Effector memory CD8-positive, alpha-beta T cell (primary cell): ENCODE results near the gene CMSS1.

Source experiments
- ATAC-seq: fragments of 150-1000 bp; cut with Tn5 transposase; replicated peaks from 2 replicates; pipeline ENCODE4 v1.10.0; 2021; ENCODE audit warnings: mild to moderate bottlenecking, moderate library complexity
- DNase-seq, 3 experiments: peaks; one replicate each; pipeline ENCODE4 v3.0.0; 2021
- H3K27ac Mint-ChIP-seq, 2 donors: one replicate each; pipeline ENCODE4 v1.8.0; 2022; ENCODE audit warnings: mild to moderate bottlenecking in 2 of 2, mixed read lengths in 2 of 2, moderate library complexity in 2 of 2
- H3K27me3 Mint-ChIP-seq, 2 donors: one replicate each; pipeline ENCODE4 v1.8.0; 2022; ENCODE audit warnings: mixed read lengths in 2 of 2
- H3K36me3 Mint-ChIP-seq: one replicate; pipeline ENCODE4 v1.8.0; 2022; ENCODE audit warnings: mild to moderate bottlenecking, moderate library complexity, mixed read lengths; ENCODE audit not compliant: insufficient read depth
- H3K4me1 Mint-ChIP-seq, 2 donors: one replicate each; pipeline ENCODE4 v1.8.0; 2022; ENCODE audit warnings: low read depth in 2 of 2, mixed read lengths in 2 of 2
- H3K4me3 Mint-ChIP-seq, 2 donors: one replicate each; pipeline ENCODE4 v1.8.0; 2022; ENCODE audit warnings: mild to moderate bottlenecking in 2 of 2, mixed read lengths in 2 of 2, moderate library complexity in 2 of 2
- H3K9me3 Mint-ChIP-seq, 2 donors: one replicate each; pipeline ENCODE4 v1.8.0; 2022; ENCODE audit warnings: mixed read lengths in 2 of 2

The CMSS1 gene

GRCh38 chr3:99895703-99896441, 78.2 kb downstream of the CMSS1 start:
- Mint-ChIP-seq H3K4me3 (no peak overlapping the region), H3K27ac (no peak overlapping the region), H3K4me1 (no peaks in the 10 kb centered on the region), H3K27me3 (no peaks in the 10 kb centered on the region), H3K9me3 (no peaks in the 10 kb centered on the region), H3K36me3 (no peaks in the 10 kb centered on the region)
- DNase-seq (no peak), ATAC-seq (peak; percentile 19)

GRCh38 chr3:99896482-99896881, 78.8 kb downstream of the CMSS1 start:
- no peak for DNase-seq
- no peak for ATAC-seq
- Mint-ChIP-seq H3K4me3 (no peak overlapping the region), H3K9me3 (no peaks in the 10 kb centered on the region), H3K4me1 (no peaks in the 10 kb centered on the region), H3K36me3 (no peaks in the 10 kb centered on the region), H3K27ac (no peak overlapping the region), H3K27me3 (no peaks in the 10 kb centered on the region)

GRCh38 chr3:99899603-99900002, 81.9 kb downstream of the CMSS1 start:
- Mint-ChIP-seq H3K27me3 (no peaks in the 10 kb centered on the region), H3K4me3 (no peak overlapping the region), H3K4me1 (no peaks in the 10 kb centered on the region), H3K27ac (no peak overlapping the region), H3K36me3 (no peaks in the 10 kb centered on the region), H3K9me3 (no peaks in the 10 kb centered on the region)
- ATAC-seq (no peak), DNase-seq (no peak)

- no peaks in the 10 kb centered on the region for H3K27me3 Mint-ChIP-seq
These were observed 82.6 kb downstream of the CMSS1 start for GRCh38 chr3:99900248-99900647.

GRCh38 chr3:99901200-99901926, 83.7 kb downstream of the CMSS1 start:
- peaks cover 0 to 1% of the 10 kb centered on the region in 2 donors for H3K4me1 Mint-ChIP-seq
- no peak overlapping the region for H3K4me3 Mint-ChIP-seq
- H3K27me3 Mint-ChIP-seq = no peaks in the 10 kb centered on the region
- H3K9me3 Mint-ChIP-seq = no peaks in the 10 kb centered on the region
- no peaks in the 10 kb centered on the region for H3K36me3 Mint-ChIP-seq
- ATAC-seq (no peak), DNase-seq (no peak)
- no peak overlapping the region for H3K27ac Mint-ChIP-seq

More at GRCh38 chr3:99900248-99900647, 82.6 kb downstream of the CMSS1 start:
- DNase-seq = no peak
- H3K4me3 Mint-ChIP-seq = no peak overlapping the region
- no peaks in the 10 kb centered on the region for H3K36me3 Mint-ChIP-seq
- peaks cover 0 to 1% of the 10 kb centered on the region in 2 donors for H3K4me1 Mint-ChIP-seq
- H3K9me3 Mint-ChIP-seq = no peaks in the 10 kb centered on the region
- ATAC-seq = no peak
- no peak overlapping the region for H3K27ac Mint-ChIP-seq

- H3K4me3 Mint-ChIP-seq = no peak overlapping the region
- H3K9me3 Mint-ChIP-seq = no peaks in the 10 kb centered on the region
- H3K27ac Mint-ChIP-seq = no peak overlapping the region
- no peak for ATAC-seq
- peaks cover 0 to 1% of the 10 kb centered on the region in 2 donors for H3K4me1 Mint-ChIP-seq
- no peaks in the 10 kb centered on the region for H3K27me3 Mint-ChIP-seq
- no peak for DNase-seq
- no peaks in the 10 kb centered on the region for H3K36me3 Mint-ChIP-seq
These were observed 84.4 kb downstream of the CMSS1 start for GRCh38 chr3:99902091-99902490.

GRCh38 chr3:99903869-99904268, 86.2 kb downstream of the CMSS1 start:
- Mint-ChIP-seq H3K4me3 (no peak overlapping the region), H3K36me3 (no peaks in the 10 kb centered on the region), H3K9me3 (no peaks in the 10 kb centered on the region), H3K27ac (no peak overlapping the region), H3K4me1 (peaks cover 0 to 1% of the 10 kb centered on the region in 2 donors), H3K27me3 (no peaks in the 10 kb centered on the region)
- ATAC-seq = no peak
- no peak for DNase-seq

- DNase-seq (no peak), ATAC-seq (no peak)
- Mint-ChIP-seq H3K27ac (no peak overlapping the region), H3K4me3 (no peak overlapping the region), H3K9me3 (no peaks in the 10 kb centered on the region), H3K36me3 (no peaks in the 10 kb centered on the region), H3K27me3 (no peaks in the 10 kb centered on the region), H3K4me1 (peaks cover 0 to 1% of the 10 kb centered on the region in 2 donors)
These were observed 90.4 kb downstream of the CMSS1 start for GRCh38 chr3:99907959-99908544.

GRCh38 chr3:99909714-99910495, 92.2 kb downstream of the CMSS1 start:
- ATAC-seq = no peak

GRCh38 chr3:99910752-99911290, 93.2 kb downstream of the CMSS1 start:
- Mint-ChIP-seq H3K27ac (no peak overlapping the region), H3K4me3 (no peak overlapping the region), H3K9me3 (no peaks in the 10 kb centered on the region), H3K4me1 (peaks cover 0 to 4% of the 10 kb centered on the region in 2 donors), H3K36me3 (no peaks in the 10 kb centered on the region), H3K27me3 (no peaks in the 10 kb centered on the region)
- ATAC-seq (no peak), DNase-seq (no peak)

More at GRCh38 chr3:99909714-99910495, 92.2 kb downstream of the CMSS1 start:
- DNase-seq = no peak
- Mint-ChIP-seq H3K27ac (no peak overlapping the region), H3K9me3 (no peaks in the 10 kb centered on the region), H3K36me3 (no peaks in the 10 kb centered on the region), H3K27me3 (no peaks in the 10 kb centered on the region), H3K4me1 (peaks cover 1 to 4% of the 10 kb centered on the region in 2 donors), H3K4me3 (no peak overlapping the region)

GRCh38 chr3:99911433-99911832, 93.8 kb downstream of the CMSS1 start:
- no peak overlapping the region for H3K27ac Mint-ChIP-seq
- peaks cover 0 to 4% of the 10 kb centered on the region in 2 donors for H3K4me1 Mint-ChIP-seq
- H3K4me3 Mint-ChIP-seq = no peak overlapping the region
- ATAC-seq (no peak), DNase-seq (no peak)
- no peaks in the 10 kb centered on the region for H3K36me3 Mint-ChIP-seq
- H3K27me3 Mint-ChIP-seq = no peaks in the 10 kb centered on the region
- H3K9me3 Mint-ChIP-seq = no peaks in the 10 kb centered on the region

- DNase-seq (no peak), ATAC-seq (no peak)
- Mint-ChIP-seq H3K27me3 (no peaks in the 10 kb centered on the region), H3K36me3 (no peaks in the 10 kb centered on the region), H3K27ac (no peak overlapping the region), H3K4me3 (no peak overlapping the region), H3K4me1 (peaks cover 1 to 7% of the 10 kb centered on the region in 2 donors), H3K9me3 (no peaks in the 10 kb centered on the region)
These were observed 98.3 kb downstream of the CMSS1 start for GRCh38 chr3:99915906-99916432.

- Mint-ChIP-seq H3K27ac (no peak overlapping the region), H3K9me3 (no peaks in the 10 kb centered on the region), H3K27me3 (no peaks in the 10 kb centered on the region), H3K4me1 (peaks cover 4 to 9% of the 10 kb centered on the region in 2 donors), H3K4me3 (no peak overlapping the region), H3K36me3 (no peaks in the 10 kb centered on the region)
- ATAC-seq (no peak), DNase-seq (no peak)
These were observed 101.1 kb downstream of the CMSS1 start for GRCh38 chr3:99918715-99919114.
